HepG2 (cell line): ENCODE data around the gene MYO18B. TPM values are rescaled to one million over a fixed set of nuclear protein-coding genes. Genes with fewer than 3 reads are reported as not detected.

Experiments
- ATAC-seq: fragments of 200-7000 bp; cut with Tn5 transposase; 3 replicates; pipeline ENCODE4 v1.9.1; 2020; ENCODE audit warnings: mild to moderate bottlenecking, moderate library complexity
- BruUV-seq: library from RNA; stranded (reverse); fragments of 400-500 nt; replicated peaks from 2 replicates; lab custom pipeline; 2021; lab: Mats Ljungman, UMichigan
- CTCF ChIA-PET: fragments of 300-600 bp; formaldehyde crosslinking; extraction: SDS; loops from one replicate; lab custom pipeline; 2021; ENCODE audit warnings: low total read pairs, inconsistent platforms, low intra/inter-chr PET ratio; lab: Yijun Ruan, JAX
- POLR2A ChIA-PET: fragments of 350-600 bp; sonication (Branson Sonifier 250); formaldehyde crosslinking; loops from one replicate; lab custom pipeline; 2020; ENCODE audit warnings: antibody characterized with exemption, inconsistent platforms; lab: Yijun Ruan, JAX
- DNase-seq: peaks from one replicate; pipeline ENCODE4 v3.0.0-alpha.2; 2015; ENCODE audit warnings: low spot score
- FAIRE-seq: peaks from 3 replicates; lab custom pipeline; 2011; peaks lifted over from hg19 to GRCh38; lab: Jason Lieb, UNC
- H2AFZ ChIP-seq: one replicate; pipeline ENCODE4 v1.6.1; 2011; ENCODE audit warnings: low read length, inconsistent platforms
- H3K27ac ChIP-seq: fragments of 300-600 bp; 3 replicates; pipeline ENCODE4 v1.8.0; 2011; ENCODE audit warnings: mixed run types, mild to moderate bottlenecking, mixed read lengths, low read length, inconsistent platforms; ENCODE audit not compliant: insufficient read depth; ENCODE audit errors: extremely low read length
- H3K27me3 ChIP-seq, 2 experiments: fragments of 200-600 bp in 1 of 2; 2 replicates in 1 of 2; 3 replicates in 1 of 2; pipeline versions ENCODE4 v1.6.0 to v1.8.0; 2011; ENCODE audit warnings: low read length in 2 of 2, mild to moderate bottlenecking in 2 of 2, moderate library complexity in 2 of 2, inconsistent platforms in 1 of 2; ENCODE audit not compliant: insufficient read depth in 2 of 2, control insufficient read depth in 1 of 2
- H3K36me3 ChIP-seq, 2 experiments: fragments of 200-600 bp in 1 of 2; replicated peaks in 1 of 2; 2 replicates in 1 of 2; 3 replicates in 1 of 2; pipeline versions ENCODE4 v1.5.1 to v1.8.0; 2011; ENCODE audit warnings: low read length in 2 of 2, inconsistent platforms in 1 of 2; ENCODE audit not compliant: insufficient read depth in 2 of 2, control insufficient read depth in 1 of 2
- H3K4me1 ChIP-seq: 2 replicates; pipeline ENCODE4 v1.5.1; 2012; ENCODE audit warnings: low read length, inconsistent platforms; ENCODE audit not compliant: insufficient read depth
- H3K4me2 ChIP-seq: 2 replicates; pipeline ENCODE4 v1.6.0; 2011; ENCODE audit warnings: low read depth, low read length, inconsistent platforms
- H3K4me3 ChIP-seq, 3 experiments: fragments of 200-600 bp in 1 of 3; sonication (generic), shearing (Covaris generic) in 1 of 3; replicated peaks in 1 of 3; 2 replicates each; pipeline ENCODE4 v1.5.1; 2011 to 2016; ENCODE audit warnings: low read length in 3 of 3, inconsistent platforms in 2 of 3, low read depth in 2 of 3, mild to moderate bottlenecking in 2 of 3, control low read depth in 1 of 3, mixed read lengths in 1 of 3; ENCODE audit not compliant: insufficient read depth in 1 of 3
- H3K79me2 ChIP-seq: one replicate; pipeline ENCODE4 v1.6.1; 2011; ENCODE audit warnings: low read length, inconsistent platforms; ENCODE audit not compliant: insufficient read depth
- H3K9ac ChIP-seq: 2 replicates; pipeline ENCODE4 v1.6.0; 2011; ENCODE audit warnings: mild to moderate bottlenecking, low read depth, low read length, inconsistent platforms; ENCODE audit not compliant: insufficient read depth
- H3K9me3 ChIP-seq: 2 replicates; pipeline ENCODE4 v1.5.1; 2012; ENCODE audit warnings: mild to moderate bottlenecking, low read length
- H4K20me1 ChIP-seq: 2 replicates; pipeline ENCODE4 v1.6.0; 2011; ENCODE audit warnings: inconsistent platforms, mild to moderate bottlenecking, low read length, moderate library complexity; ENCODE audit not compliant: insufficient read depth
- GABPA ChIP-seq, 2 experiments: IDR thresholded peaks; 2 replicates each; pipeline ENCODE4 v1.6.1; 2011 to 2016; ENCODE audit warnings: low read depth in 2 of 2, low read length in 1 of 2, missing biosample characterization in 1 of 2, missing genetic modification characterization in 1 of 2
- RCOR2 ChIP-seq: IDR thresholded peaks from 2 replicates; pipeline ENCODE4 v1.6.1; 2016; ENCODE audit warnings: missing biosample characterization, missing genetic modification reagents
- SMAD3 ChIP-seq: sonication (generic); formaldehyde crosslinking; IDR thresholded peaks from 2 replicates; pipeline ENCODE4 v1.4.0; 2020; ENCODE audit warnings: missing genetic modification reagents
- SMYD3 ChIP-seq: sonication (generic); formaldehyde crosslinking; IDR thresholded peaks from 2 replicates; pipeline ENCODE4 v1.8.1; 2023; ENCODE audit warnings: mild to moderate bottlenecking, missing genetic modification reagents
- ZBTB1 ChIP-seq: sonication (generic); formaldehyde crosslinking; IDR thresholded peaks from 2 replicates; pipeline ENCODE4 v1.4.0; 2020; ENCODE audit warnings: missing genetic modification reagents, borderline replicate concordance
- ZNF138 ChIP-seq: sonication (generic); formaldehyde crosslinking; IDR thresholded peaks from 2 replicates; pipeline ENCODE4 v1.5.0; 2020; ENCODE audit warnings: mild to moderate bottlenecking, low read depth, missing genetic modification reagents
- ZNF674 ChIP-seq: sonication (generic); formaldehyde crosslinking; IDR thresholded peaks from 2 replicates; pipeline ENCODE4 v1.5.0; 2020; ENCODE audit warnings: low read depth, mild to moderate bottlenecking, missing genetic modification reagents
- ZNF83 ChIP-seq: sonication (generic); formaldehyde crosslinking; IDR thresholded peaks from 2 replicates; pipeline ENCODE4 v1.4.0; 2020; ENCODE audit warnings: missing genetic modification reagents, mild to moderate bottlenecking, borderline replicate concordance
- ZNF850 ChIP-seq: sonication (generic); formaldehyde crosslinking; conservative IDR thresholded peaks from 2 replicates; pipeline ENCODE4 v1.9.0; 2021; ENCODE audit warnings: mild to moderate bottlenecking, missing genetic modification reagents
- WGBS: methylation state at CpG from one replicate; pipeline ENCODE4 v1.1.6; 2017; ENCODE audit warnings: low lambda C conversion rate; 5-methylcytosine and 5-hydroxymethylcytosine counted together
- in situ Hi-C: cut with HindIII; loops from 2 replicates; pipeline ENCODE4 v1.10.0; 2017; ENCODE audit warnings: low pct_unique_long_range_greater_than_20kb; ENCODE audit not compliant: extremely low pct_ligation_motif_present
- intact Hi-C: fragments of 100-400 bp; cut with micrococcal nuclease; formaldehyde crosslinking; loops from one replicate; pipeline ENCODE4 v1.10.0; 2022; ENCODE audit not compliant: unreplicated experiment
- polyA plus RNA-seq, 8 experiments: library from polyadenylated mRNA; depleted of rRNA in 3 of 8; stranded (reverse) in 7 of 8; unstranded in 1 of 8; fragments of >200 nt; fragmentation: Illumina TruSeq in 4 of 8; extraction: Trizol in 4 of 8; gene quantifications; 2 replicates each; pipeline versions ENCODE4 v1.2.1 to v1.2.3, GENCODE V29; 2011 to 2016; ENCODE audit warnings: low read depth in 4 of 8, missing spikeins in 1 of 8, mixed read lengths in 1 of 8; ENCODE audit not compliant: insufficient read depth in 1 of 8
- total RNA-seq, 5 experiments: library from RNA; depleted of rRNA; stranded (reverse); fragments of >200 nt; fragmentation: Illumina TruSeq; extraction: Trizol; gene quantifications; 2 replicates each; pipeline ENCODE4 v1.2.3, GENCODE V29; 2016; ENCODE audit warnings: low read depth in 1 of 5
- TF ChIP-seq, protein P1 (sequence below): sonication (generic); formaldehyde crosslinking; IDR thresholded peaks from 2 replicates; pipeline ENCODE4 v1.8.1; 2022; ENCODE audit warnings: low read depth, mild to moderate bottlenecking, missing genetic modification reagents
- TF ChIP-seq, protein P2 (sequence below): IDR thresholded peaks from 2 replicates; pipeline ENCODE4 v1.6.1; 2016; ENCODE audit warnings: missing biosample characterization, missing genetic modification reagents, low read depth
- TF ChIP-seq, protein P3 (sequence below): IDR thresholded peaks from 2 replicates; pipeline ENCODE4 v1.6.1; 2016; ENCODE audit warnings: missing genetic modification reagents, missing compliant biosample characterization
- TF ChIP-seq, protein P4 (sequence below): sonication (generic); formaldehyde crosslinking; IDR thresholded peaks from 2 replicates; pipeline ENCODE4 v1.5.0; 2020; ENCODE audit warnings: missing genetic modification reagents
- TF ChIP-seq, protein P5 (sequence below): sonication (generic); formaldehyde crosslinking; IDR thresholded peaks from 2 replicates; pipeline ENCODE4 v1.4.0; 2020; ENCODE audit warnings: missing genetic modification reagents
- TF ChIP-seq, protein P6 (sequence below): sonication (generic); formaldehyde crosslinking; IDR thresholded peaks from 2 replicates; pipeline ENCODE4 v1.4.0; 2020; ENCODE audit warnings: missing genetic modification reagents

Gene MYO18B
- total and polyA plus RNA-seq, 2 of the 13 experiments (the other 11 are each of a cell fraction or from before 2014, with no cell fraction given) = 0.01 TPM; not detected in 1

DNA sequence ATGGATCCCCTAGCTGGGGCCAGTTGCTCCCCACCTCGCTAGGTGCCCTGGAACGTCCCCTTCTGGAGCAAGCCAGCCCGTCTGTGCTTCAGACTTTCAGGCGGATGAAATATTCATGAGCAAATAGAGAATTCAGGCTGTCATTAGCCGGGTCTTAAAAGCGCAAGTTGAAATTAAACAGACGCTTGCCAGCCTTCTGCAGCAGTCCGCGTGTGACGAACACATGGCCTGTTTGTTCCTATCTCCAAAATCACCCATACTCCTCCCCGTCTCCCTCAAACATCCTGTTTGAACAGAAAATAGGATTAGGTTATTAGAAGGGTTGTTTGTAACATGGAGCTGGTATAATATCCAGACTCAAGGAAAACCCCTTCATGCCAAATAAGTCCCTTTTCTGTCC lies 38.7 kb downstream of the MYO18B start:
- ChIA-PET CTCF (no interaction called here), POLR2A (no interaction called here)
- Histone ChIP-seq H3K4me3 (no peak overlapping the region), H3K9me3 (no peaks in the 10 kb centered on the region), H3K4me2 (no peak overlapping the region), H2AFZ (no peak overlapping the region), H3K27me3 (peaks cover 0 to 13% of the 10 kb centered on the region in 2 experiments; a peak in 1 of 5 replicates), H4K20me1 (no peaks in the 10 kb centered on the region), H3K36me3 (no peaks in the 10 kb centered on the region), H3K79me2 (no peaks in the 10 kb centered on the region), H3K4me1 (no peaks in the 10 kb centered on the region), H3K9ac (no peak overlapping the region), H3K27ac (no peak overlapping the region)
- DNase-seq (no peak), FAIRE-seq (no peak), ATAC-seq (no peak)
- in situ Hi-C loops (no loop called here), intact Hi-C loops (no loop called here)
- TF ChIP-seq ZBTB1 (CRISPR knock-in tag) (no peak), ZNF83 (CRISPR knock-in tag) (no peak), RCOR2 (CRISPR knock-in tag) (no peak), SMYD3 (CRISPR knock-in tag) (no peak), SMAD3 (CRISPR knock-in tag) (no peak), ZNF674 (CRISPR knock-in tag) (no peak), ZNF850 (CRISPR knock-in tag) (no peak), ZNF138 (CRISPR knock-in tag) (no peak), GABPA (IDR thresholded peaks at IDR 0.05; ENCODE audit: low read depth, low read length) (no peak), GABPA (CRISPR knock-in tag; IDR thresholded peaks at IDR 0.05; ENCODE audit: low read depth) (no peak)
- TF ChIP-seq, protein P1, sequence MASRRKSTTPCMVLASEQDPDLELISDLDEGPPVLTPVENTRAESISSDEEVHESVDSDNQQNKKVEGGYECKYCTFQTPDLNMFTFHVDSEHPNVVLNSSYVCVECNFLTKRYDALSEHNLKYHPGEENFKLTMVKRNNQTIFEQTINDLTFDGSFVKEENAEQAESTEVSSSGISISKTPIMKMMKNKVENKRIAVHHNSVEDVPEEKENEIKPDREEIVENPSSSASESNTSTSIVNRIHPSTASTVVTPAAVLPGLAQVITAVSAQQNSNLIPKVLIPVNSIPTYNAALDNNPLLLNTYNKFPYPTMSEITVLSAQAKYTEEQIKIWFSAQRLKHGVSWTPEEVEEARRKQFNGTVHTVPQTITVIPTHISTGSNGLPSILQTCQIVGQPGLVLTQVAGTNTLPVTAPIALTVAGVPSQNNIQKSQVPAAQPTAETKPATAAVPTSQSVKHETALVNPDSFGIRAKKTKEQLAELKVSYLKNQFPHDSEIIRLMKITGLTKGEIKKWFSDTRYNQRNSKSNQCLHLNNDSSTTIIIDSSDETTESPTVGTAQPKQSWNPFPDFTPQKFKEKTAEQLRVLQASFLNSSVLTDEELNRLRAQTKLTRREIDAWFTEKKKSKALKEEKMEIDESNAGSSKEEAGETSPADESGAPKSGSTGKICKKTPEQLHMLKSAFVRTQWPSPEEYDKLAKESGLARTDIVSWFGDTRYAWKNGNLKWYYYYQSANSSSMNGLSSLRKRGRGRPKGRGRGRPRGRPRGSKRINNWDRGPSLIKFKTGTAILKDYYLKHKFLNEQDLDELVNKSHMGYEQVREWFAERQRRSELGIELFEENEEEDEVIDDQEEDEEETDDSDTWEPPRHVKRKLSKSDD (CRISPR knock-in tag) = no peak
- TF ChIP-seq, protein P2, sequence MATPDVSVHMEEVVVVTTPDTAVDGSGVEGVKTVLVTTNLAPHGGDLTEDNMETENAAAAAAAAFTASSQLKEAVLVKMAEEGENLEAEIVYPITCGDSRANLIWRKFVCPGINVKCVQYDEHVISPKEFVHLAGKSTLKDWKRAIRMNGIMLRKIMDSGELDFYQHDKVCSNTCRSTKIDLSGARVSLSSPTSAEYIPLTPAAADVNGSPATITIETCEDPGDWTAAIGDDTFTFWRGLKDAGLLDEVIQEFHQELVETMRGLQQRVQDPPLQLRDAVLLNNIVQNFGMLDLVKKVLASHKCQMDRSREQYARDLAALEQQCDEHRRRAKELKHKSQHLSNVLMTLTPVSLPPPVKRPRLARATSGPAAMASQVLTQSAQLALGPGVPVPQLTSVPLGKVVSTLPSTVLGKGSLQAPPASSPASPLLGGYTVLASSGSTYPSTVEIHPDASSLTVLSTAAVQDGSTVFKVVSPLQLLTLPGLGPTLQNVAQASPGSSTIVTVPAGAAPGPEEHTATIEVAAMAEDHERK (CRISPR knock-in tag) = no peak
- TF ChIP-seq, protein P3, sequence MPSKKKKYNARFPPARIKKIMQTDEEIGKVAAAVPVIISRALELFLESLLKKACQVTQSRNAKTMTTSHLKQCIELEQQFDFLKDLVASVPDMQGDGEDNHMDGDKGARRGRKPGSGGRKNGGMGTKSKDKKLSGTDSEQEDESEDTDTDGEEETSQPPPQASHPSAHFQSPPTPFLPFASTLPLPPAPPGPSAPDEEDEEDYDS (CRISPR knock-in tag) = no peak
- TF ChIP-seq, protein P4, sequence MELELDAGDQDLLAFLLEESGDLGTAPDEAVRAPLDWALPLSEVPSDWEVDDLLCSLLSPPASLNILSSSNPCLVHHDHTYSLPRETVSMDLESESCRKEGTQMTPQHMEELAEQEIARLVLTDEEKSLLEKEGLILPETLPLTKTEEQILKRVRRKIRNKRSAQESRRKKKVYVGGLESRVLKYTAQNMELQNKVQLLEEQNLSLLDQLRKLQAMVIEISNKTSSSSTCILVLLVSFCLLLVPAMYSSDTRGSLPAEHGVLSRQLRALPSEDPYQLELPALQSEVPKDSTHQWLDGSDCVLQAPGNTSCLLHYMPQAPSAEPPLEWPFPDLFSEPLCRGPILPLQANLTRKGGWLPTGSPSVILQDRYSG (CRISPR knock-in tag) = no peak
- TF ChIP-seq, protein P5, sequence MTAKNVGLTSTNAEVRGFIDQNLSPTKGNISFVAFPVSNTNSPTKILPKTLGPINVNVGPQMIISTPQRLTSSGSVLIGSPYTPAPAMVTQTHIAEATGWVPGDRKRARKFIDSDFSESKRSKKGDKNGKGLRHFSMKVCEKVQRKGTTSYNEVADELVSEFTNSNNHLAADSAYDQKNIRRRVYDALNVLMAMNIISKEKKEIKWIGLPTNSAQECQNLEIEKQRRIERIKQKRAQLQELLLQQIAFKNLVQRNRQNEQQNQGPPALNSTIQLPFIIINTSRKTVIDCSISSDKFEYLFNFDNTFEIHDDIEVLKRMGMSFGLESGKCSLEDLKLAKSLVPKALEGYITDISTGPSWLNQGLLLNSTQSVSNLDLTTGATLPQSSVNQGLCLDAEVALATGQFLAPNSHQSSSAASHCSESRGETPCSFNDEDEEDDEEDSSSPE (CRISPR knock-in tag) = no peak
- TF ChIP-seq, protein P6, sequence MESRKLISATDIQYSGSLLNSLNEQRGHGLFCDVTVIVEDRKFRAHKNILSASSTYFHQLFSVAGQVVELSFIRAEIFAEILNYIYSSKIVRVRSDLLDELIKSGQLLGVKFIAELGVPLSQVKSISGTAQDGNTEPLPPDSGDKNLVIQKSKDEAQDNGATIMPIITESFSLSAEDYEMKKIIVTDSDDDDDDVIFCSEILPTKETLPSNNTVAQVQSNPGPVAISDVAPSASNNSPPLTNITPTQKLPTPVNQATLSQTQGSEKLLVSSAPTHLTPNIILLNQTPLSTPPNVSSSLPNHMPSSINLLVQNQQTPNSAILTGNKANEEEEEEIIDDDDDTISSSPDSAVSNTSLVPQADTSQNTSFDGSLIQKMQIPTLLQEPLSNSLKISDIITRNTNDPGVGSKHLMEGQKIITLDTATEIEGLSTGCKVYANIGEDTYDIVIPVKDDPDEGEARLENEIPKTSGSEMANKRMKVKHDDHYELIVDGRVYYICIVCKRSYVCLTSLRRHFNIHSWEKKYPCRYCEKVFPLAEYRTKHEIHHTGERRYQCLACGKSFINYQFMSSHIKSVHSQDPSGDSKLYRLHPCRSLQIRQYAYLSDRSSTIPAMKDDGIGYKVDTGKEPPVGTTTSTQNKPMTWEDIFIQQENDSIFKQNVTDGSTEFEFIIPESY (CRISPR knock-in tag) = no peak
- WGBS = 47% methylated on average over 11 of the region's 11 CpGs
- BruUV-seq = no TSS peak
